HCT116 (cell line): ENCODE results near the gene GRM8. TPM values are rescaled to one million over a fixed set of nuclear protein-coding genes. Genes with fewer than 3 reads are reported as not detected.

ENCODE experiments used
- ATAC-seq: fragments of 200-7000 bp; cut with Tn5 transposase; 2 replicates; pipeline ENCODE4 v1.9.1; 2020; ENCODE audit warnings: mild to moderate bottlenecking, moderate library complexity
- BruUV-seq: library from RNA; stranded (reverse); fragments of 400-500 nt; replicated peaks from 2 replicates; lab custom pipeline; 2021; lab: Mats Ljungman, UMichigan
- CTCF ChIA-PET: fragments of 300-600 bp; sonication (Branson Sonifier 250); formaldehyde crosslinking; loops from one replicate; lab custom pipeline; 2021; ENCODE audit warnings: antibody characterized with exemption; lab: Charles Lee
- POLR2A ChIA-PET: fragments of 300-600, 350-600 bp; sonication (Branson Sonifier 250); formaldehyde crosslinking; loops from one replicate; lab custom pipeline; 2021; ENCODE audit warnings: antibody characterized with exemption; lab: Charles Lee
- RAD21 ChIA-PET, 2 experiments: fragments of 300-600 bp; sonication (Branson Sonifier 250); formaldehyde crosslinking; loops; one replicate each; lab custom pipeline; 2023; ENCODE audit warnings: low total read pairs in 2 of 2; ENCODE audit not compliant: uncharacterized antibody in 2 of 2, unreplicated experiment in 2 of 2, low non-redundant PET in 1 of 2; lab: Charles Lee
- DNase-seq: peaks from one replicate; pipeline ENCODE4 v3.0.0-alpha.2; 2010; ENCODE audit warnings: low read depth, low spot score
- H2AFZ ChIP-seq: fragments of 200-600 bp; shearing (Covaris generic), sonication (generic); 2 replicates; pipeline ENCODE4 v1.6.1; 2017; ENCODE audit warnings: low read depth, mixed run types, mixed read lengths, antibody characterized with exemption, low read length; ENCODE audit not compliant: poor library complexity, severe bottlenecking
- H3K27ac ChIP-seq: 2 replicates; pipeline ENCODE4 v1.5.1; 2012; ENCODE audit warnings: low read depth, low read length
- H3K27me3 ChIP-seq: fragments of 200-600 bp; sonication (generic); 2 replicates; pipeline ENCODE4 v1.6.1; 2016; ENCODE audit warnings: mixed run types, low read length, mixed read lengths; ENCODE audit not compliant: insufficient read depth
- H3K36me3 ChIP-seq, 2 experiments: fragments of 200-500 bp in 1 of 2; fragments of 200-600 bp in 1 of 2; sonication (Bioruptor generic) in 1 of 2; sonication (generic) in 1 of 2; 2 replicates each; pipeline versions ENCODE4 v1.5.1 to v1.6.1; 2014 to 2016; ENCODE audit warnings: low read length in 2 of 2, inconsistent platforms in 1 of 2, mixed read lengths in 1 of 2, mixed run types in 1 of 2; ENCODE audit not compliant: insufficient read depth in 2 of 2, control insufficient read depth in 1 of 2
- H3K4me1 ChIP-seq, 2 experiments: fragments of 200-600 bp in 1 of 2; sonication (generic) in 1 of 2; 2 replicates each; pipeline versions ENCODE4 v1.5.1 to v1.6.1; 2012 to 2017; ENCODE audit warnings: low read length in 2 of 2, inconsistent platforms in 1 of 2, mild to moderate bottlenecking in 1 of 2, mixed read lengths in 1 of 2, mixed run types in 1 of 2, moderate library complexity in 1 of 2; ENCODE audit not compliant: insufficient read depth in 2 of 2, control insufficient read depth in 1 of 2
- H3K4me2 ChIP-seq: fragments of 200-600 bp; sonication (generic); 2 replicates; pipeline ENCODE4 v1.6.1; 2017; ENCODE audit warnings: mixed run types, low read length, mixed read lengths
- H3K4me3 ChIP-seq, 2 experiments: fragments of 200-600 bp in 1 of 2; sonication (generic) in 1 of 2; replicated peaks in 1 of 2; 2 replicates each; pipeline ENCODE4 v1.5.1; 2011 to 2016; ENCODE audit warnings: low read length in 2 of 2, control low read depth in 1 of 2, low read depth in 1 of 2, mild to moderate bottlenecking in 1 of 2, mixed read lengths in 1 of 2, mixed run types in 1 of 2
- H3K79me2 ChIP-seq: fragments of 200-600 bp; sonication (generic); 2 replicates; pipeline ENCODE4 v1.6.1; 2017; ENCODE audit warnings: mild to moderate bottlenecking, mixed run types, low read length, moderate library complexity, mixed read lengths; ENCODE audit not compliant: insufficient read depth
- H3K9ac ChIP-seq: fragments of 200-600 bp; sonication (generic); 2 replicates; pipeline ENCODE4 v1.6.1; 2016; ENCODE audit warnings: low read length, mixed read lengths
- H3K9me2 ChIP-seq: fragments of 200-600 bp; sonication (generic), shearing (Covaris generic); 2 replicates; pipeline ENCODE4 v1.6.1; 2017; ENCODE audit warnings: mixed run types, mild to moderate bottlenecking, moderate library complexity; ENCODE audit not compliant: insufficient read depth
- H3K9me3 ChIP-seq, 2 experiments: fragments of 200-500 bp in 1 of 2; fragments of 200-600 bp in 1 of 2; sonication (Bioruptor generic) in 1 of 2; sonication (generic) in 1 of 2; 2 replicates each; pipeline ENCODE4 v1.6.1; 2014 to 2017; ENCODE audit warnings: low read length in 2 of 2, mixed read lengths in 2 of 2, inconsistent platforms in 1 of 2, low read depth in 1 of 2, mild to moderate bottlenecking in 1 of 2, mixed run types in 1 of 2, moderate library complexity in 1 of 2; ENCODE audit not compliant: control insufficient read depth in 1 of 2, insufficient read depth in 1 of 2
- H4K20me1 ChIP-seq: fragments of 200-600 bp; sonication (generic), shearing (Covaris generic); 2 replicates; pipeline ENCODE4 v1.6.1; 2017; ENCODE audit warnings: mixed run types, mild to moderate bottlenecking, moderate library complexity; ENCODE audit not compliant: insufficient read depth
- CEBPB ChIP-seq: IDR thresholded peaks from 2 replicates; pipeline ENCODE4 v1.6.1; 2012; ENCODE audit warnings: low read depth
- CTCF ChIP-seq, 3 experiments: fragments of 200-600 bp in 1 of 3; sonication (generic) in 1 of 3; IDR thresholded peaks in 2 of 3; conservative IDR thresholded peaks in 1 of 3; 2 replicates each; pipeline ENCODE4 v1.5.1; 2012 to 2017; ENCODE audit warnings: low read depth in 2 of 3, low read length in 2 of 3, antibody characterized with exemption in 1 of 3, borderline replicate concordance in 1 of 3, control low read depth in 1 of 3, mild to moderate bottlenecking in 1 of 3, mixed read lengths in 1 of 3, mixed run types in 1 of 3, moderate library complexity in 1 of 3; ENCODE audit not compliant: insufficient read depth in 1 of 3
- EGR1 ChIP-seq: IDR thresholded peaks from 2 replicates; pipeline ENCODE4 v1.6.1; 2012; ENCODE audit warnings: low read depth
- EZH2phosphoT487 ChIP-seq: fragments of 200-600 bp; IDR thresholded peaks from 2 replicates; pipeline ENCODE4 v1.6.1; 2018; ENCODE audit warnings: antibody characterized with exemption, borderline replicate concordance
- FOSL1 ChIP-seq: IDR thresholded peaks from 2 replicates; pipeline ENCODE4 v1.6.1; 2012; ENCODE audit warnings: low read depth
- JUND ChIP-seq: IDR thresholded peaks from 2 replicates; pipeline ENCODE4 v1.6.1; 2012
- POLR2A ChIP-seq: IDR thresholded peaks from 2 replicates; pipeline ENCODE4 v1.7.0; 2011; ENCODE audit warnings: borderline replicate concordance; ENCODE audit not compliant: insufficient read depth, insufficient read length; ENCODE audit errors: extremely low read depth
- RAD21 ChIP-seq: IDR thresholded peaks from 2 replicates; pipeline ENCODE4 v1.6.1; 2012; ENCODE audit warnings: low read depth, mild to moderate bottlenecking
- SIN3A ChIP-seq: IDR thresholded peaks from 2 replicates; pipeline ENCODE4 v1.6.1; 2012; ENCODE audit warnings: low read depth
- SRF ChIP-seq: IDR thresholded peaks from 2 replicates; pipeline ENCODE4 v1.6.1; 2012; ENCODE audit warnings: low read depth
- TCF7L2 ChIP-seq: IDR thresholded peaks from 2 replicates; pipeline ENCODE4 v1.7.0; 2011; ENCODE audit warnings: borderline replicate concordance, inconsistent platforms; ENCODE audit not compliant: insufficient read depth, insufficient read length; ENCODE audit errors: extremely low read depth
- YY1 ChIP-seq: IDR thresholded peaks from 2 replicates; pipeline ENCODE4 v1.6.1; 2011; ENCODE audit warnings: low read length, low read depth, moderate library complexity, mild to moderate bottlenecking; ENCODE audit not compliant: insufficient replicate concordance; ENCODE audit errors: extremely low read depth
- ZNF274 ChIP-seq: fragments of 200-500 bp; sonication (Bioruptor generic); IDR thresholded peaks from 2 replicates; pipeline ENCODE4 v1.6.1; 2014; ENCODE audit warnings: mild to moderate bottlenecking, low read depth, low read length, inconsistent platforms
- intact Hi-C: fragments of 100-400 bp; cut with micrococcal nuclease; formaldehyde crosslinking; loops from 2 replicates; pipeline ENCODE4 v1.10.0; 2022
- total RNA-seq: library from RNA; stranded (reverse); gene quantifications from one replicate; pipeline ENCODE4 v1.2.1, GENCODE V29; 2021; ENCODE audit not compliant: unreplicated experiment
- TF ChIP-seq, protein P1 (sequence below): IDR thresholded peaks from 2 replicates; pipeline ENCODE4 v1.6.1; 2012; ENCODE audit warnings: low read depth
- TF ChIP-seq, protein P2 (sequence below): IDR thresholded peaks from 2 replicates; pipeline ENCODE4 v1.6.1; 2012

GRM8 gene
- total RNA-seq, 1 experiment from 2014 or later = 0.05 TPM

DNA sequence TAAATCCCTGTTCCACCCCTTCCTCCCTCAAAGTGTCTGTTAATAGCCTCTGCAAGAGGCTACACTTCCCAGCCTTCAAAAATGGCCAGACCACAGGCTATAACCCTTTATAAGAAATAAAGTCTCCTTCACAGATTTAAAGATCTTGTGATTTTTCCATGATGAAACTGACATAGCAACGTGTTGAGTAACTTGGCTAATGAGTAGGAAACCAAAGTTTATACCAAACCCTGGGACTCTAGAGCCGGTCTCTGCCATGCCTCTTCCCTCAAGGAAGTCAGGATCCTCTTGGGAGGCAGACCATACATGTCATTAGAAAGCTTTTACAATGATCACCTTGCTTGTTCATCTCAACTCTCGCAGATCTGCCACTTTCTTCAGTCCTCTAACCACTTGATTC, 44.4 kb downstream of the GRM8 start:
- Histone ChIP-seq H3K27me3 (peaks cover 71% of the 10 kb centered on the region), H3K4me1 (no peaks in the 10 kb centered on the region), H3K27ac (no peak overlapping the region), H3K4me3 (no peak overlapping the region), H2AFZ (no peak overlapping the region), H3K9ac (no peak overlapping the region), H3K36me3 (no peaks in the 10 kb centered on the region), H3K9me3 (no peaks in the 10 kb centered on the region), H3K79me2 (no peaks in the 10 kb centered on the region), H3K9me2 (no peaks in the 10 kb centered on the region), H3K4me2 (no peak overlapping the region), H4K20me1 (no peaks in the 10 kb centered on the region; the same call in 1 of the 2 replicates)
- ChIA-PET CTCF (no interaction called here), POLR2A (no interaction called here), RAD21 (no interaction called here)
- BruUV-seq = no TSS peak
- TF ChIP-seq, protein P1, sequence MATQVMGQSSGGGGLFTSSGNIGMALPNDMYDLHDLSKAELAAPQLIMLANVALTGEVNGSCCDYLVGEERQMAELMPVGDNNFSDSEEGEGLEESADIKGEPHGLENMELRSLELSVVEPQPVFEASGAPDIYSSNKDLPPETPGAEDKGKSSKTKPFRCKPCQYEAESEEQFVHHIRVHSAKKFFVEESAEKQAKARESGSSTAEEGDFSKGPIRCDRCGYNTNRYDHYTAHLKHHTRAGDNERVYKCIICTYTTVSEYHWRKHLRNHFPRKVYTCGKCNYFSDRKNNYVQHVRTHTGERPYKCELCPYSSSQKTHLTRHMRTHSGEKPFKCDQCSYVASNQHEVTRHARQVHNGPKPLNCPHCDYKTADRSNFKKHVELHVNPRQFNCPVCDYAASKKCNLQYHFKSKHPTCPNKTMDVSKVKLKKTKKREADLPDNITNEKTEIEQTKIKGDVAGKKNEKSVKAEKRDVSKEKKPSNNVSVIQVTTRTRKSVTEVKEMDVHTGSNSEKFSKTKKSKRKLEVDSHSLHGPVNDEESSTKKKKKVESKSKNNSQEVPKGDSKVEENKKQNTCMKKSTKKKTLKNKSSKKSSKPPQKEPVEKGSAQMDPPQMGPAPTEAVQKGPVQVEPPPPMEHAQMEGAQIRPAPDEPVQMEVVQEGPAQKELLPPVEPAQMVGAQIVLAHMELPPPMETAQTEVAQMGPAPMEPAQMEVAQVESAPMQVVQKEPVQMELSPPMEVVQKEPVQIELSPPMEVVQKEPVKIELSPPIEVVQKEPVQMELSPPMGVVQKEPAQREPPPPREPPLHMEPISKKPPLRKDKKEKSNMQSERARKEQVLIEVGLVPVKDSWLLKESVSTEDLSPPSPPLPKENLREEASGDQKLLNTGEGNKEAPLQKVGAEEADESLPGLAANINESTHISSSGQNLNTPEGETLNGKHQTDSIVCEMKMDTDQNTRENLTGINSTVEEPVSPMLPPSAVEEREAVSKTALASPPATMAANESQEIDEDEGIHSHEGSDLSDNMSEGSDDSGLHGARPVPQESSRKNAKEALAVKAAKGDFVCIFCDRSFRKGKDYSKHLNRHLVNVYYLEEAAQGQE = no peak
- TF ChIP-seq, protein P2, sequence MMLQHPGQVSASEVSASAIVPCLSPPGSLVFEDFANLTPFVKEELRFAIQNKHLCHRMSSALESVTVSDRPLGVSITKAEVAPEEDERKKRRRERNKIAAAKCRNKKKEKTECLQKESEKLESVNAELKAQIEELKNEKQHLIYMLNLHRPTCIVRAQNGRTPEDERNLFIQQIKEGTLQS = no peak
- no peak for TF ChIP-seq CTCF (IDR thresholded peaks at IDR 0.05 in 2 of 3, conservative IDR thresholded peaks at IDR 0.05 in 1 of 3; ENCODE audit: borderline replicate concordance in 1 of 3, insufficient read depth in 1 of 3, low read depth in 2 of 3, low read length in 2 of 3)
- no peak for TF ChIP-seq CEBPB
- no peak for TF ChIP-seq ZNF274
- no peak for TF ChIP-seq YY1
- no peak for TF ChIP-seq JUND
- no peak for TF ChIP-seq FOSL1
- TF ChIP-seq TCF7L2 = no peak
- TF ChIP-seq EZH2phosphoT487 = no peak
- TF ChIP-seq SIN3A = no peak
- TF ChIP-seq SRF = no peak
- TF ChIP-seq EGR1 = no peak
- TF ChIP-seq POLR2A = no peak
- TF ChIP-seq RAD21 = no peak
- DNase-seq (no peak), ATAC-seq (no peak)
- intact Hi-C loops = no loop called here
